A549 (cell line): Measurements from ENCODE around the gene ZNF628. TPM values are rescaled to one million over a fixed set of nuclear protein-coding genes. Genes with fewer than 3 reads are reported as not detected.

Experiments
- ATAC-seq, 2 experiments: fragments of 200-7000 bp in 1 of 2; fragments of >200 bp in 1 of 2; cut with Nextera tagmentation in 1 of 2; cut with Tn5 transposase in 1 of 2; 3 replicates each; pipeline versions ENCODE4 v1.8.0 to v1.9.1; 2018 to 2020; ENCODE audit warnings: mild to moderate bottlenecking in 1 of 2, moderate library complexity in 1 of 2
- CTCF ChIA-PET: fragments of 300-600 bp; sonication (Branson Sonifier 250); formaldehyde crosslinking; extraction: SDS; loops from one replicate; lab custom pipeline; 2021; ENCODE audit warnings: antibody characterized with exemption, inconsistent platforms; lab: Yijun Ruan, JAX
- POLR2A ChIA-PET: fragments of 350-600 bp; formaldehyde crosslinking; extraction: SDS; loops from one replicate; lab custom pipeline; 2021; ENCODE audit warnings: antibody characterized with exemption, inconsistent platforms; lab: Yijun Ruan, JAX
- DNase-seq, 2 experiments: peaks; one replicate each; pipeline versions ENCODE4 v3.0.0 to v3.0.0-alpha.2; 2011 to 2016; ENCODE audit warnings: low read depth in 1 of 2, low spot score in 1 of 2
- FAIRE-seq: peaks from 2 replicates; lab custom pipeline; 2011; peaks lifted over from hg19 to GRCh38; lab: Jason Lieb, UNC
- H3K27ac ChIP-seq, 2 experiments: fragments of >200 bp; sonication (Bioruptor Twin); formaldehyde crosslinking; 3 replicates each; pipeline ENCODE4 v1.5.1; 2016 to 2017
- H3K4me1 ChIP-seq: fragments of >200 bp; sonication (Bioruptor Twin); formaldehyde crosslinking; 3 replicates; pipeline ENCODE4 v1.6.1; 2016
- H3K4me2 ChIP-seq: fragments of >200 bp; sonication (Bioruptor Twin); formaldehyde crosslinking; 3 replicates; pipeline ENCODE4 v1.6.1; 2016
- H3K4me3 ChIP-seq: fragments of >200 bp; sonication (Bioruptor Twin); formaldehyde crosslinking; 3 replicates; pipeline ENCODE4 v1.5.1; 2016
- H3K9me3 ChIP-seq: fragments of >200 bp; sonication (Bioruptor Twin); formaldehyde crosslinking; 3 replicates; pipeline ENCODE4 v1.6.1; 2016
- BHLHE40 ChIP-seq: IDR thresholded peaks from 2 replicates; pipeline ENCODE4 v1.6.1; 2012; ENCODE audit warnings: low read depth, low read length, inconsistent platforms
- CBX2 ChIP-seq: fragments of 200-600 bp; sonication (generic); IDR thresholded peaks from 2 replicates; pipeline ENCODE4 v1.6.1; 2016; ENCODE audit warnings: low read depth, mild to moderate bottlenecking, borderline replicate concordance
- CEBPB ChIP-seq, 2 experiments: fragments of >200 bp in 1 of 2; sonication (Bioruptor Twin) in 1 of 2; formaldehyde crosslinking in 1 of 2; IDR thresholded peaks; 2 replicates each; pipeline ENCODE4 v1.6.1; 2012 to 2016
- CHD2 ChIP-seq: fragments of 150-350 bp; IDR thresholded peaks from 2 replicates; pipeline ENCODE4 v1.6.1; 2014; ENCODE audit warnings: low read length; ENCODE audit not compliant: partially characterized antibody
- CTCF ChIP-seq: fragments of >200 bp; sonication (Bioruptor Twin); formaldehyde crosslinking; IDR thresholded peaks from 3 replicates; pipeline ENCODE4 v1.5.1; 2016
- ELK1 ChIP-seq: fragments of 150-350 bp; IDR thresholded peaks from 2 replicates; pipeline ENCODE4 v1.6.1; 2014; ENCODE audit warnings: low read depth, mild to moderate bottlenecking, low read length
- ESRRA ChIP-seq: fragments of 150-350 bp; IDR thresholded peaks from 2 replicates; pipeline ENCODE4 v1.6.1; 2014; ENCODE audit warnings: mild to moderate bottlenecking, low read length, borderline replicate concordance
- FOSB ChIP-seq: fragments of 250-450 bp; sonication (Bioruptor Pico); IDR thresholded peaks from 2 replicates; pipeline ENCODE4 v1.5.0; 2020; ENCODE audit warnings: mild to moderate bottlenecking, moderate library complexity
- FOXS1 ChIP-seq: fragments of 250-450 bp; sonication (Bioruptor Pico); IDR thresholded peaks from 2 replicates; pipeline ENCODE4 v1.5.0; 2020; ENCODE audit warnings: mild to moderate bottlenecking, moderate library complexity
- JUN ChIP-seq, 2 experiments: fragments of >200 bp; sonication (Bioruptor Twin); formaldehyde crosslinking; IDR thresholded peaks; 2 replicates in 1 of 2; 3 replicates in 1 of 2; pipeline ENCODE4 v1.6.1; 2016 to 2017
- MAX ChIP-seq: IDR thresholded peaks from 2 replicates; pipeline ENCODE4 v1.6.1; 2012
- NR3C1 ChIP-seq: fragments of >200 bp; sonication (Bioruptor Twin); formaldehyde crosslinking; IDR thresholded peaks from 3 replicates; pipeline ENCODE4 v1.6.1; 2017
- PBX3 ChIP-seq: IDR thresholded peaks from 2 replicates; pipeline ENCODE4 v1.6.1; 2012
- RFX5 ChIP-seq: fragments of 450-650 bp; IDR thresholded peaks from 2 replicates; pipeline ENCODE4 v1.7.1; 2014; ENCODE audit warnings: antibody characterized with exemption, mild to moderate bottlenecking, moderate library complexity
- RNF2 ChIP-seq: fragments of 200-600 bp; sonication (generic); IDR thresholded peaks from 2 replicates; pipeline ENCODE4 v1.6.1; 2016; ENCODE audit warnings: low read depth, mild to moderate bottlenecking, antibody characterized with exemption, moderate library complexity, borderline replicate concordance
- USF2 ChIP-seq: fragments of 450-650 bp; IDR thresholded peaks from 2 replicates; pipeline ENCODE4 v1.6.1; 2014; ENCODE audit warnings: antibody characterized with exemption
- ZFP36 ChIP-seq: fragments of 450-650 bp; IDR thresholded peaks from 2 replicates; pipeline ENCODE4 v1.6.1; 2014; ENCODE audit warnings: borderline replicate concordance; ENCODE audit not compliant: partially characterized antibody
- ZSCAN20 ChIP-seq: fragments of 250-450 bp; sonication (Bioruptor Pico); IDR thresholded peaks from 2 replicates; pipeline ENCODE4 v1.8.0; 2022; ENCODE audit warnings: mild to moderate bottlenecking, moderate library complexity
- WGBS: methylation state at CpG from one replicate; pipeline ENCODE4 v1.1.6; 2017; ENCODE audit errors: missing lambda C conversion rate; 5-methylcytosine and 5-hydroxymethylcytosine counted together
- polyA plus RNA-seq, 4 experiments: library from polyadenylated mRNA; depleted of rRNA in 3 of 4; stranded (reverse); fragments of >200 nt; fragmentation: RNase III in 1 of 4; extraction: RNeasy Plus Mini Kit Qiagen cat#74134 plus additional on column Dnase treatment in 1 of 4; gene quantifications; 2 replicates in 3 of 4; 3 replicates in 1 of 4; pipeline ENCODE4 v1.2.3, GENCODE V29; 2011 to 2017

Gene ZNF628
- polyA plus RNA-seq, 2 of the 4 experiments (the other 2 are of a cell fraction) = 0.32 to 5.7 TPM

- TF ChIP-seq RFX5 (peak; percentile 66; the same call in 1 of the 2 replicates), ZSCAN20 (CRISPR knock-in tag) (no peak), ESRRA (no peak), RNF2 (no peak)
These were observed 9.0 kb upstream of the ZNF628 start (continued) for GRCh38 chr19:55467236-55468053.

- TF ChIP-seq CBX2 (no peak), CHD2 (no peak), CEBPB (IDR thresholded peaks at IDR 0.05) (no peak), CTCF (peak; percentile 50)
- CTCF ChIA-PET = interaction anchor here (0.5 to 6.9 kb wide), 70 partner anchors 9 to 383 kb away, joined by 3 to 194 read pairs (median 5); partner anchors contain the start of genes DNAAF3, FIZ1, NAT14 and SSC5D
- FAIRE-seq = no peak
- Histone ChIP-seq H3K4me1 (peaks cover 5% of the 10 kb centered on the region; the same call in 2 of the 3 replicates), H3K9me3 (no peaks in the 10 kb centered on the region), H3K4me3 (no peak overlapping the region), H3K4me2 (peak overlapping the region; percentile 54), H3K27ac (peak overlapping the region; percentile 6 to 35; a peak in 3 of 6 replicates)
- POLR2A ChIA-PET = interaction anchor here (0.6 to 2.7 kb wide), 3 partner anchors 9 to 36 kb away, joined by 3 to 17 read pairs (median 4); partner anchors contain the start of gene ZNF628
- ATAC-seq = peak; percentile 36 to 37; a peak in 4 of 6 replicates
- no peak for DNase-seq
- 2% methylated on average over 4 of the region's 4 CpGs for WGBS
These were observed 8.4 kb upstream of the ZNF628 start for GRCh38 chr19:55468054-55468393.

- no peak for TF ChIP-seq CBX2
- no peak for TF ChIP-seq FOXS1 (CRISPR knock-in tag)
- no peak for TF ChIP-seq ELK1
- TF ChIP-seq RFX5 = no peak
- TF ChIP-seq NR3C1 = no peak
- no peak for TF ChIP-seq BHLHE40
- TF ChIP-seq FOSB = no peak
- POLR2A ChIA-PET = interaction anchor here (1.2 kb wide), 1 partner anchor 10 kb away, joined by 4 read pairs; the partner anchor contains the start of gene ISOC2
- no peak overlapping the region for H3K27ac ChIP-seq
These were observed 5.2 kb upstream of the ZNF628 start for GRCh38 chr19:55471266-55471665.

GRCh38 chr19:55472463-55472862, 4.0 kb upstream of the ZNF628 start:
- DNase-seq (peak in 1 of 2 experiments; percentile 80), ATAC-seq (0 out of 6 replicates have a peak, but pooled peaks of 1 of the 2 experiments have one; percentile 5), FAIRE-seq (no peak)
- Histone ChIP-seq H3K9me3 (no peaks in the 10 kb centered on the region), H3K27ac (peak overlapping the region in 1 of 2 experiments; percentile 10; a peak in 1 of 6 replicates), H3K4me2 (no peak overlapping the region), H3K4me3 (no peak overlapping the region), H3K4me1 (peaks cover 9% of the 10 kb centered on the region; the same call in 2 of the 3 replicates)
- ChIA-PET CTCF (interaction anchor here (0.6 to 8.2 kb wide), 4 partner anchors 14 to 99 kb away, joined by 3 to 89 read pairs (median 16); partner anchors contain the start of genes NAT14 and SSC5D), POLR2A (no interaction called here)
- 82% methylated on average over 8 of the region's 8 CpGs for WGBS
- TF ChIP-seq ZFP36 = peak; percentile 43
- no peak for TF ChIP-seq NR3C1
- no peak for TF ChIP-seq FOXS1 (CRISPR knock-in tag)
- TF ChIP-seq PBX3 = no peak
- no peak for TF ChIP-seq USF2
- no peak for TF ChIP-seq CTCF
- TF ChIP-seq JUN (IDR thresholded peaks at IDR 0.05) = no peak
- no peak for TF ChIP-seq MAX

More at GRCh38 chr19:55471266-55471665, 5.2 kb upstream of the ZNF628 start:
- no peak overlapping the region for H3K4me2 ChIP-seq
- 91% methylated on average over 13 of the region's 13 CpGs for WGBS
- FAIRE-seq (no peak), DNase-seq (no peak), ATAC-seq (no peak)
- CTCF ChIA-PET = interaction anchor here (1.0 to 6.7 kb wide), 6 partner anchors 20 to 161 kb away, joined by 3 to 194 read pairs (median 11); partner anchors contain the start of genes NAT14 and SSC5D
- no peak overlapping the region for H3K4me3 ChIP-seq
- no peaks in the 10 kb centered on the region for H3K9me3 ChIP-seq
- H3K4me1 ChIP-seq = peaks cover 9% of the 10 kb centered on the region; the same call in 2 of the 3 replicates
